SK-N-SH treated with all-trans-retinoic acid at 6 μM for 48 hours (cell line): ENCODE measurements around the gene FCER2.
"Not testable (repeated sequence)": the region's sequence is repeated elsewhere in the genome, so short reads cannot be mapped to it uniquely, and the experiment has no call there.

Source experiments
- ATAC-seq: fragments of 200-7000 bp; cut with Tn5 transposase; 3 replicates; pipeline ENCODE4 v1.9.1; 2020; ENCODE audit warnings: mild to moderate bottlenecking, moderate library complexity
- ARNTL ChIP-seq: fragments of 450-650 bp; formaldehyde crosslinking; IDR thresholded peaks from 2 replicates; pipeline ENCODE4 v1.5.0; 2020; ENCODE audit warnings: low read depth, mild to moderate bottlenecking, moderate library complexity, borderline replicate concordance
- BACH2 ChIP-seq: fragments of 250-450 bp; sonication (Bioruptor Pico); IDR thresholded peaks from 2 replicates; pipeline ENCODE4 v1.9.0; 2021; ENCODE audit warnings: mild to moderate bottlenecking, borderline replicate concordance
- CSDC2 ChIP-seq: fragments of 250-450 bp; sonication (Bioruptor Pico); IDR thresholded peaks from 2 replicates; pipeline ENCODE4 v1.5.0; 2020; ENCODE audit warnings: mild to moderate bottlenecking, moderate library complexity
- ESRRG ChIP-seq: fragments of 250-450 bp; sonication (Bioruptor Pico); IDR thresholded peaks from 2 replicates; pipeline ENCODE4 v1.6.1; 2021; ENCODE audit warnings: mild to moderate bottlenecking
- ISL1 ChIP-seq: fragments of 250-450 bp; sonication (Bioruptor Pico); IDR thresholded peaks from 2 replicates; pipeline ENCODE4 v2.1.2; 2022; ENCODE audit warnings: mild to moderate bottlenecking, moderate library complexity
- OSR1 ChIP-seq: fragments of 250-450 bp; sonication (Bioruptor Pico); IDR thresholded peaks from 2 replicates; pipeline ENCODE4 v1.8.0; 2022; ENCODE audit warnings: moderate library complexity, mild to moderate bottlenecking, inconsistent platforms
- PPARA ChIP-seq: fragments of 250-450 bp; sonication (Bioruptor Pico); IDR thresholded peaks from 2 replicates; pipeline ENCODE4 v1.5.0; 2020; ENCODE audit warnings: mild to moderate bottlenecking, borderline replicate concordance
- RARB ChIP-seq: fragments of 250-450 bp; sonication (Bioruptor Pico); IDR thresholded peaks from 2 replicates; pipeline ENCODE4 v1.8.0; 2021; ENCODE audit warnings: mild to moderate bottlenecking, moderate library complexity
- SNAI2 ChIP-seq: fragments of 250-450 bp; sonication (Bioruptor Pico); IDR thresholded peaks from 2 replicates; pipeline ENCODE4 v1.5.0; 2020; ENCODE audit warnings: mild to moderate bottlenecking, moderate library complexity
- TCF4 ChIP-seq: fragments of 250-450 bp; sonication (Bioruptor Pico); IDR thresholded peaks from 2 replicates; pipeline ENCODE4 v1.8.0; 2021; ENCODE audit warnings: mild to moderate bottlenecking, moderate library complexity, borderline replicate concordance
- ZFP3 ChIP-seq: fragments of 250-450 bp; sonication (Bioruptor Pico); IDR thresholded peaks from 2 replicates; pipeline ENCODE4 v1.5.0; 2020; ENCODE audit warnings: mild to moderate bottlenecking, moderate library complexity
- ZFP30 ChIP-seq: fragments of 450-650 bp; formaldehyde crosslinking; IDR thresholded peaks from 2 replicates; pipeline ENCODE4 v1.5.0; 2022; ENCODE audit warnings: mild to moderate bottlenecking, moderate library complexity
- ZNF70 ChIP-seq: fragments of 450-650 bp; formaldehyde crosslinking; IDR thresholded peaks from 2 replicates; pipeline ENCODE4 v1.5.0; 2020; ENCODE audit warnings: mild to moderate bottlenecking, moderate library complexity
- ZNF8 ChIP-seq: fragments of 450-650 bp; formaldehyde crosslinking; IDR thresholded peaks from 2 replicates; pipeline ENCODE4 v1.5.0; 2020; ENCODE audit warnings: mild to moderate bottlenecking, moderate library complexity
- TF ChIP-seq, protein P1 (sequence below): fragments of 250-450 bp; sonication (Bioruptor Pico); IDR thresholded peaks from 2 replicates; pipeline ENCODE4 v1.5.1; 2020; ENCODE audit warnings: low read depth, mild to moderate bottlenecking, moderate library complexity
- TF ChIP-seq, protein P2 (sequence below): fragments of 250-450 bp; sonication (Bioruptor Pico); IDR thresholded peaks from 2 replicates; pipeline ENCODE4 v1.8.0; 2020; ENCODE audit warnings: mild to moderate bottlenecking, moderate library complexity, borderline replicate concordance
- TF ChIP-seq, protein P3 (sequence below): fragments of 250-450 bp; sonication (Bioruptor Pico); IDR thresholded peaks from 2 replicates; pipeline ENCODE4 v1.5.1; 2021; ENCODE audit warnings: mild to moderate bottlenecking, moderate library complexity
- TF ChIP-seq, protein P4 (sequence below): fragments of 250-450 bp; sonication (Bioruptor Pico); IDR thresholded peaks from 2 replicates; pipeline ENCODE4 v1.5.0; 2020; ENCODE audit warnings: mild to moderate bottlenecking, moderate library complexity

The FCER2 gene

DNA sequence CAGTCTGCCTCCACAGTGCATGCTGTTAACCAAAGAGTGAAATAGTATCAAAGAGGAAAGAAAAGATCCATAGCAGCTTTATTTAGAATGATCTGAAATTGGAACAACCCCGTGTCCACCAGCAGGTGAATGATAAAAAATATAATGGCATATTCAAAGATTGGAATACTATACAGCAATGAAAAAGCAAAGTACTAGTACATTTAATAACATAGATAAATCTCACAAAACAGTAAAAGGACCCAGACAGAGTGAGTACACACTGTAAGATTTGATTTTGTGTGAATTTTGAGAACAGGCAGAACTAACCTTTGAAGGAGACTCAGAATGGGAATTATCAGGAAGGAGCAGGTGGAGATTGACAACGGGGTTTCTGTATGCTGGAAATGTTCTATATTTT is 46.2 kb upstream of the FCER2 start:
- no peak for ATAC-seq
- TF ChIP-seq TCF4 (CRISPR knock-in tag): no peak
- no peak for TF ChIP-seq RARB (CRISPR knock-in tag)

DNA sequence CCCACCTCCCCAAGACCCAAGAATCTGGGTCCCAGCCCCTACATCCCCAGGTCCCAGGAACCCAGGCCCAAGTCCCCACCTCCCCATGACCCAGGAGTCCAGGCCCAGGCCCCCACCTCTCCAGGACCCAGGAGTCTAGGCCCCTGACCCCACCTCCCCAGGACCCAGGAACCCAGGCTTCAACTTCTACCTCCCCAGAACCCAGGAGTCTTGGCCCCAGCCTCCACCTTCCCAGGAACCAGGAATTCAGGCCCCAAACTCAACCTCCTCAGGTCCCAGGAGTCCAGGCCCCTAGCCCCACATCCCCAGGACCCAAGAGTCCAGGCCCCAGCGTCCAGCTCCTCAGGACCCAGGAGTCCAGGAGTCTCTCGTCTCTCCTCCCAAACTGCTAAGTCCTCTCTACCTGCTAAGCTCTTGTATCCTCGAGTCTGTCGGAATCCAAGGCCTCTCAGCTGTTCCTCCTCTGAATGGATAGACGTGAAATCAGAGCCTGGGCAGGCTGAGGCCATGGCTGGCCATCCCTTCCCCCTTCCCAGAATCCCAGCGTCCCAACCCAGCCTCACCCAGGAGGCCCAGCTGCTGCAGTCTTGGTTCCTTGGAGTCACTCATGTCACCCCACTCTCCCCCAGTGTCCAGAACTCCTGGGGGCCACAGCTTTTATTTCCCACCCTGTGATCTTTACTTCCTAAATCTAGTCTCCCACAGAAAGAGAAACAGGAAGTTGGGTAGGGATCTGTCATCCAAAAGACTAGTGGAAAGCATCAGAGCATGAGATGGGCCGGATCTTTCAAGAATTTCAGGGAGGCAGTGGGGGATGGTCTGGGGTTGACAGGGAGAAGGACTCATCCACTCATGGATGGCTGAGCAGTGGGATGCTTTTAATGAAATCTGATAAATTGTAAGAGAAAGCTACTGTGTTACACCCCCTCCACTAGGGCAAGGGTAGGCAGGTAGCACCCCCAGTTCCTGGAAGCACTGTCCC is 45.3 kb upstream of the FCER2 start, which contains the start of gene CD209:
CD209 (minus strand) TSS at position 632 of the 982 bp plus-strand sequence; CDS start at position 609, 23 bp downstream.
- TF ChIP-seq PPARA (CRISPR knock-in tag) (no peak), ESRRG (CRISPR knock-in tag) (no peak), ZFP30 (CRISPR knock-in tag) (no peak)
- TF ChIP-seq, protein P1, sequence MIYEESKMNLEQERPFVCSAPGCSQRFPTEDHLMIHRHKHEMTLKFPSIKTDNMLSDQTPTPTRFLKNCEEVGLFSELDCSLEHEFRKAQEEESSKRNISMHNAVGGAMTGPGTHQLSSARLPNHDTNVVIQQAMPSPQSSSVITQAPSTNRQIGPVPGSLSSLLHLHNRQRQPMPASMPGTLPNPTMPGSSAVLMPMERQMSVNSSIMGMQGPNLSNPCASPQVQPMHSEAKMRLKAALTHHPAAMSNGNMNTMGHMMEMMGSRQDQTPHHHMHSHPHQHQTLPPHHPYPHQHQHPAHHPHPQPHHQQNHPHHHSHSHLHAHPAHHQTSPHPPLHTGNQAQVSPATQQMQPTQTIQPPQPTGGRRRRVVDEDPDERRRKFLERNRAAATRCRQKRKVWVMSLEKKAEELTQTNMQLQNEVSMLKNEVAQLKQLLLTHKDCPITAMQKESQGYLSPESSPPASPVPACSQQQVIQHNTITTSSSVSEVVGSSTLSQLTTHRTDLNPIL (CRISPR knock-in tag): no peak
- TF ChIP-seq, protein P2, sequence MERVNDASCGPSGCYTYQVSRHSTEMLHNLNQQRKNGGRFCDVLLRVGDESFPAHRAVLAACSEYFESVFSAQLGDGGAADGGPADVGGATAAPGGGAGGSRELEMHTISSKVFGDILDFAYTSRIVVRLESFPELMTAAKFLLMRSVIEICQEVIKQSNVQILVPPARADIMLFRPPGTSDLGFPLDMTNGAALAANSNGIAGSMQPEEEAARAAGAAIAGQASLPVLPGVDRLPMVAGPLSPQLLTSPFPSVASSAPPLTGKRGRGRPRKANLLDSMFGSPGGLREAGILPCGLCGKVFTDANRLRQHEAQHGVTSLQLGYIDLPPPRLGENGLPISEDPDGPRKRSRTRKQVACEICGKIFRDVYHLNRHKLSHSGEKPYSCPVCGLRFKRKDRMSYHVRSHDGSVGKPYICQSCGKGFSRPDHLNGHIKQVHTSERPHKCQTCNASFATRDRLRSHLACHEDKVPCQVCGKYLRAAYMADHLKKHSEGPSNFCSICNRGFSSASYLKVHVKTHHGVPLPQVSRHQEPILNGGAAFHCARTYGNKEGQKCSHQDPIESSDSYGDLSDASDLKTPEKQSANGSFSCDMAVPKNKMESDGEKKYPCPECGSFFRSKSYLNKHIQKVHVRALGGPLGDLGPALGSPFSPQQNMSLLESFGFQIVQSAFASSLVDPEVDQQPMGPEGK (CRISPR knock-in tag): no peak
- TF ChIP-seq, protein P3, sequence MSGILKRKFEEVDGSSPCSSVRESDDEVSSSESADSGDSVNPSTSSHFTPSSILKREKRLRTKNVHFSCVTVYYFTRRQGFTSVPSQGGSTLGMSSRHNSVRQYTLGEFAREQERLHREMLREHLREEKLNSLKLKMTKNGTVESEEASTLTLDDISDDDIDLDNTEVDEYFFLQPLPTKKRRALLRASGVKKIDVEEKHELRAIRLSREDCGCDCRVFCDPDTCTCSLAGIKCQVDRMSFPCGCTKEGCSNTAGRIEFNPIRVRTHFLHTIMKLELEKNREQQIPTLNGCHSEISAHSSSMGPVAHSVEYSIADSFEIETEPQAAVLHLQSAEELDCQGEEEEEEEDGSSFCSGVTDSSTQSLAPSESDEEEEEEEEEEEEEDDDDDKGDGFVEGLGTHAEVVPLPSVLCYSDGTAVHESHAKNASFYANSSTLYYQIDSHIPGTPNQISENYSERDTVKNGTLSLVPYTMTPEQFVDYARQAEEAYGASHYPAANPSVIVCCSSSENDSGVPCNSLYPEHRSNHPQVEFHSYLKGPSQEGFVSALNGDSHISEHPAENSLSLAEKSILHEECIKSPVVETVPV: no peak
- ATAC-seq: no peak

DNA sequence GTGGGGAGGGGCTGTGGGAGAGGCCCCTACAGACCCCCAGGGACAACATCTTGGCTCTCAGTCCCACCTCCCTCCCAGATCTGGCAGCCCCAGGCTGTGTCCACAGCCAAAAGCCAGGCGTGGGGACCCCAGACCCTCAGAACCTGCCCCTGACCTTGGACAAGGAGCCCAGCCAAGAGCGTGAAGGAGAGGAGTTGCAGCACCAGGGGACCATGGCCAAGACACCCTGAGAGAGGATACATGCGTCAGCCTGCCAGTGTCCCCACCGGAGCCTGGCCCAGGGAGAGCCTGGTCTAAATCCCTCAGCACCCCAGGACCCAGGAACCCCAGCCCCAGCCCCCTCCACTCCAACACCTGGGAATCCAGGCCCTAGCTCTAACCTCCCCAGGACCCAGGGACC is 44.4 kb upstream of the FCER2 start:
- ATAC-seq: not testable (repeated sequence)

DNA sequence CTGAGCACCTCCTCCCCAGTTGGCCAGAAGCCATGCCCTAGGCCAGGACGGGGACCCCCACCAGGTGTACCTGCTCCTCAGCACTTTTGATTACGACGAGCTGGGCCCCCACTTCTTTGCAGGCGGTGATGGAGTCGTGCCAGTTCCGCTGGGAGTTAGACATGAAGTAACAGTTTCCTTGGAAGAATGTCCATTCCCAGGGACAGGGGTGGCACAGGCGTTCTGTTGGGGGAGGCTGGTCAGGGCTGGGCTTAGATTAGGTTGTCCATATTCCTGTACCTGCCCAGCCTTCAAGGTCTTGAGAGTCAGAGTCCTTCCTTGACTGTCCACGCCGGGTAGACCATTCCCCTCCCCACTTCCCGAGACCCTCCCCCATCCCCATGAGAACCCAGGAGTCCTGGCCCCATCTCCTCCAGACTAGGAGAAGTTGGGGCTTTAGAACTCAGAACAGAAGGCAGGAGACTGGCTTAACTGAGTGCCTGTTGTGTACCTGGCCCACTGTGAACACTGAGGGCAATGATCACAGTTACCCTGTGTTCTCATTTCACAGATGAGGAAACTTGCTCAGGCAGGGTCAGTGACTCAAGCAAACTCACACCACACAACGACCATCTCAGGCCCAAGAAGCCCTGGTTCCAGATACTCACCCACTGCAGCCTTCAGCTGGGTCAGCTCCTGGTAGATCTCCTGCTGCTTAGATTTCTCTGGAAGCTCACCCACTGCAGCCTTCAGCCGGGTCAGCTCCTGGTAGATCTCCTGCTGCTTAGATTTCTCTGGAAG is 43.1 kb upstream of the FCER2 start:
- no peak for TF ChIP-seq ZNF8 (CRISPR knock-in tag)
- TF ChIP-seq ZFP30 (CRISPR knock-in tag): no peak
- TF ChIP-seq ISL1 (CRISPR knock-in tag): no peak
- no peak for TF ChIP-seq OSR1 (CRISPR knock-in tag)
- no peak for ATAC-seq

DNA sequence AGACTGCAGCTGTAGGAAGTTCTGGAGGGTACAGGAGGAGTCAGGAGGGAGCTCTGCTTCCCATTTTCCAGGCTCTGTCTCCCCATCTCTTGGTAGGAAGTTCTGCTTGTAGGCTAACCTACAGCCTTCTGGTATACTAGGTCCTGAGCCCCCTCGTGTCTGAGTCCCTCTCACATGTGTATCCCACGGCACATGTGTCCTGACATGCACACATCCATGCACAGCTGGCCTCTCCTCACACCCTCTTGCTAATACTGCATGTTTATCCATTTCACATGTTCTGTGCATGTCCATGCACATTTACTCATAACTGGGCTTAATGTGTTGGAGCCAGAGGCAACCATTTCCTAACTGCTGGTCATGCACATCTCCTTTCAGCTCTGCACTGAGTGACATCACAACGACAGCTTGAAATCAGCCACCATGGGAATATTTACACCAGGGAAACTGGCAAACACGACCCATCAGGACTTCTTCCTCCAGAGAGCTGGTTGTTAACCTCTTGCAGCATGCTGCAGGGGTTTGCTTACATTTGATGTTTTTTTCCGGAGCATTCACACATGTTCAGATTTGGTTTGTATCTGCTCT is 42.4 kb upstream of the FCER2 start:
- ATAC-seq: no peak
- TF ChIP-seq ARNTL (CRISPR knock-in tag): no peak
- TF ChIP-seq RARB (CRISPR knock-in tag): no peak
- no peak for TF ChIP-seq ISL1 (CRISPR knock-in tag)
- TF ChIP-seq, protein P1 (CRISPR knock-in tag): no peak
- no peak for TF ChIP-seq ZFP3 (CRISPR knock-in tag)
- TF ChIP-seq, protein P4, sequence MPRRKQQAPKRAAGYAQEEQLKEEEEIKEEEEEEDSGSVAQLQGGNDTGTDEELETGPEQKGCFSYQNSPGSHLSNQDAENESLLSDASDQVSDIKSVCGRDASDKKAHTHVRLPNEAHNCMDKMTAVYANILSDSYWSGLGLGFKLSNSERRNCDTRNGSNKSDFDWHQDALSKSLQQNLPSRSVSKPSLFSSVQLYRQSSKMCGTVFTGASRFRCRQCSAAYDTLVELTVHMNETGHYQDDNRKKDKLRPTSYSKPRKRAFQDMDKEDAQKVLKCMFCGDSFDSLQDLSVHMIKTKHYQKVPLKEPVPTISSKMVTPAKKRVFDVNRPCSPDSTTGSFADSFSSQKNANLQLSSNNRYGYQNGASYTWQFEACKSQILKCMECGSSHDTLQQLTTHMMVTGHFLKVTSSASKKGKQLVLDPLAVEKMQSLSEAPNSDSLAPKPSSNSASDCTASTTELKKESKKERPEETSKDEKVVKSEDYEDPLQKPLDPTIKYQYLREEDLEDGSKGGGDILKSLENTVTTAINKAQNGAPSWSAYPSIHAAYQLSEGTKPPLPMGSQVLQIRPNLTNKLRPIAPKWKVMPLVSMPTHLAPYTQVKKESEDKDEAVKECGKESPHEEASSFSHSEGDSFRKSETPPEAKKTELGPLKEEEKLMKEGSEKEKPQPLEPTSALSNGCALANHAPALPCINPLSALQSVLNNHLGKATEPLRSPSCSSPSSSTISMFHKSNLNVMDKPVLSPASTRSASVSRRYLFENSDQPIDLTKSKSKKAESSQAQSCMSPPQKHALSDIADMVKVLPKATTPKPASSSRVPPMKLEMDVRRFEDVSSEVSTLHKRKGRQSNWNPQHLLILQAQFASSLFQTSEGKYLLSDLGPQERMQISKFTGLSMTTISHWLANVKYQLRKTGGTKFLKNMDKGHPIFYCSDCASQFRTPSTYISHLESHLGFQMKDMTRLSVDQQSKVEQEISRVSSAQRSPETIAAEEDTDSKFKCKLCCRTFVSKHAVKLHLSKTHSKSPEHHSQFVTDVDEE (CRISPR knock-in tag): no peak
- TF ChIP-seq TCF4 (CRISPR knock-in tag): no peak
- TF ChIP-seq, protein P2 (CRISPR knock-in tag): no peak
- no peak for TF ChIP-seq ZNF70 (CRISPR knock-in tag)
- TF ChIP-seq ZNF8 (CRISPR knock-in tag): no peak
- no peak for TF ChIP-seq PPARA (CRISPR knock-in tag)
- no peak for TF ChIP-seq SNAI2 (CRISPR knock-in tag)
- TF ChIP-seq, protein P3: no peak
- TF ChIP-seq CSDC2: no peak
- TF ChIP-seq BACH2 (CRISPR knock-in tag): no peak
